Hepatocyte (in vitro differentiated cells): Measurements from ENCODE around the gene TRIM72.
"Not testable (repeated sequence)": the region's sequence is repeated elsewhere in the genome, so short reads cannot be mapped to it uniquely, and the experiment has no call there.

Experiments
- EZH2phosphoT487 ChIP-seq: fragments of 200-600 bp; sonication (generic); IDR thresholded peaks from one replicate; pipeline ENCODE4 v1.6.1; 2018; ENCODE audit warnings: antibody characterized with exemption, mild to moderate bottlenecking, low read depth, moderate library complexity; ENCODE audit not compliant: unreplicated experiment, severe bottlenecking
- TF ChIP-seq, protein P1 (sequence below): fragments of 200-600 bp; sonication (generic); IDR thresholded peaks from 2 replicates; pipeline ENCODE4 v1.5.1; 2016; ENCODE audit warnings: antibody characterized with exemption, mild to moderate bottlenecking; ENCODE audit not compliant: poor library complexity

DNA sequence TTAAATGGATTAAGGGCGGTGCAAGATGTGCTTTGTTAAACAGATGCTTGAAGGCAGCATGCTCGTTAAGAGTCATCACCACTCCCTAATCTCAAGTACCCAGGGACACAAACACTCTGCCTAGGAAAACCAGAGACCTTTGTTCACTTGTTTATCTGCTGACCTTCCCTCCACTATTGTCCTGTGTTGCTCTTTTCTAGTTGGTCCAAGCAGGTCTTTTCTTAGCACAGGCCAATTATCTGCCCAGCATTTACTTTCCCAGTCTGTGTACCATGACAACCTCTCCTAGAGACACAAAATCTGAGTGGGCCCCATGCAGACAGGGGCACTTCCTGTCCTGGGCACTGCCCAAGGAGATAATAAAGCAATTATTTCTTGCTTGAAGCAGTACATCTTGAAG, 43.9 kb upstream of the TRIM72 start:
- TF ChIP-seq, protein P1, sequence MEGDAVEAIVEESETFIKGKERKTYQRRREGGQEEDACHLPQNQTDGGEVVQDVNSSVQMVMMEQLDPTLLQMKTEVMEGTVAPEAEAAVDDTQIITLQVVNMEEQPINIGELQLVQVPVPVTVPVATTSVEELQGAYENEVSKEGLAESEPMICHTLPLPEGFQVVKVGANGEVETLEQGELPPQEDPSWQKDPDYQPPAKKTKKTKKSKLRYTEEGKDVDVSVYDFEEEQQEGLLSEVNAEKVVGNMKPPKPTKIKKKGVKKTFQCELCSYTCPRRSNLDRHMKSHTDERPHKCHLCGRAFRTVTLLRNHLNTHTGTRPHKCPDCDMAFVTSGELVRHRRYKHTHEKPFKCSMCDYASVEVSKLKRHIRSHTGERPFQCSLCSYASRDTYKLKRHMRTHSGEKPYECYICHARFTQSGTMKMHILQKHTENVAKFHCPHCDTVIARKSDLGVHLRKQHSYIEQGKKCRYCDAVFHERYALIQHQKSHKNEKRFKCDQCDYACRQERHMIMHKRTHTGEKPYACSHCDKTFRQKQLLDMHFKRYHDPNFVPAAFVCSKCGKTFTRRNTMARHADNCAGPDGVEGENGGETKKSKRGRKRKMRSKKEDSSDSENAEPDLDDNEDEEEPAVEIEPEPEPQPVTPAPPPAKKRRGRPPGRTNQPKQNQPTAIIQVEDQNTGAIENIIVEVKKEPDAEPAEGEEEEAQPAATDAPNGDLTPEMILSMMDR, result not testable (repeated sequence)
- not testable (repeated sequence) for TF ChIP-seq EZH2phosphoT487
